Lung (tissue), 12 donors: ENCODE results near the gene ARHGDIB. TPM values are rescaled to one million over a fixed set of nuclear protein-coding genes. Genes with fewer than 3 reads are reported as not detected.

Experiments used
- ATAC-seq: fragments of 200-7000 bp; cut with Tn5 transposase; one replicate; pipeline ENCODE4 v1.9.1; 2020; ENCODE audit warnings: moderate number of reproducible peaks; ENCODE audit not compliant: insufficient read depth, low FRiP score
- DNase-seq, 3 donors: peaks; one replicate each; pipeline ENCODE4 v3.0.0-alpha.2; 2013 to 2017
- H3K27ac ChIP-seq, 2 donors: one replicate each; pipeline ENCODE4 v1.5.1; 2013; ENCODE audit warnings: mild to moderate bottlenecking in 2 of 2, moderate library complexity in 2 of 2, control low read depth in 1 of 2, inconsistent platforms in 1 of 2, low read depth in 1 of 2, low read length in 1 of 2
- H3K27me3 ChIP-seq, 3 donors: one replicate each; pipeline ENCODE4 v1.5.1; 2013; ENCODE audit warnings: low read length in 2 of 3; ENCODE audit not compliant: control insufficient read depth in 3 of 3, insufficient read depth in 3 of 3
- H3K36me3 ChIP-seq, 4 donors: one replicate each; pipeline ENCODE4 v1.5.1; 2013; ENCODE audit warnings: low read length in 4 of 4, mild to moderate bottlenecking in 1 of 4, moderate library complexity in 1 of 4; ENCODE audit not compliant: control insufficient read depth in 4 of 4, insufficient read depth in 4 of 4
- H3K4me1 ChIP-seq, 5 donors: one replicate each; pipeline ENCODE4 v1.5.1; 2013; ENCODE audit warnings: low read length in 5 of 5, mild to moderate bottlenecking in 2 of 5, moderate library complexity in 1 of 5; ENCODE audit not compliant: control insufficient read depth in 5 of 5, insufficient read depth in 5 of 5
- H3K4me3 ChIP-seq: one replicate; pipeline ENCODE4 v1.5.1; 2013; ENCODE audit warnings: mild to moderate bottlenecking, control low read depth, moderate library complexity
- H3K9ac ChIP-seq, 2 donors: one replicate each; pipeline ENCODE4 v1.5.1; 2013; ENCODE audit warnings: low read length in 2 of 2, control low read depth in 1 of 2; ENCODE audit not compliant: insufficient read depth in 1 of 2
- H3K9me3 ChIP-seq, 4 donors: one replicate each; pipeline ENCODE4 v1.5.1; 2013; ENCODE audit warnings: low read length in 3 of 4, mild to moderate bottlenecking in 1 of 4, moderate library complexity in 1 of 4; ENCODE audit not compliant: control insufficient read depth in 4 of 4, insufficient read depth in 3 of 4
- WGBS, 2 donors: extraction: QIAGEN DNeasy Blood & Tissue Kit; methylation state at CpG; one replicate each; pipeline ENCODE4 v1.1.7; 2013; 5-methylcytosine and 5-hydroxymethylcytosine counted together
- polyA plus RNA-seq, 2 donors: library from polyadenylated mRNA; stranded (reverse); fragments of 200-250 nt; gene quantifications; one replicate each; pipeline ENCODE4 v1.2.1, GENCODE V29; 2013
- total RNA-seq, 2 donors: library from RNA; depleted of rRNA in 1 of 2; stranded (reverse); fragments of >200 nt in 1 of 2; gene quantifications; one replicate each; pipeline ENCODE4 v1.2.1, GENCODE V29; 2014 to 2021
- TF ChIP-seq, protein P1 (sequence below): IDR thresholded peaks from 2 replicates; pipeline ENCODE4 v1.5.1; 2012; ENCODE audit warnings: mild to moderate bottlenecking; ENCODE audit errors: control extremely low read depth, extremely low read depth
- donor health status: control.
- donor health status: control.
- donor health status: Bipolar disorder and iron deficiency.
- donor health status: healthy.
- donor health status: DM: yes; HTN: yes; CAD: no.

The ARHGDIB gene
- total and polyA plus RNA-seq, 4 donors, result 66.5 to 597 (median 259) TPM

DNA sequence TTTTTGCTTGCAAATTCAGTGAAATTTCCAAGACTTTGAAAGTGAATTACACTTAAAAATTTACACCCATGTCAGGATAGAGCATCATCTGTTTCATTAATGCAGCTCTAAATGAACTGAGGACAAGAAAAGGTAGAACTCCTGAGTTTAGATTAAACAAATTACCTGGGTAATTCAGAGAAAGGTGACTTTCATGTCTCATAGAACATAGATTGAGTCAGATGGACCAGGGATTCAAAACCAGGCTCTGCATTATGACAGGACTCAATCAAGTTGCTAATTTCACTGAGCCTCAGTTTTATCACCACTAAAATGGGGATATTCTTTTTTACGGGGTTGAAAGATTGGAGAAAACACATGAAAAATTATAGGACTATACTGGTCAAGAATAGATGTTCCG lies 4.5 kb downstream of the ARHGDIB start:
- Histone ChIP-seq H3K9ac (no peak overlapping the region), H3K36me3 (no peaks in the 10 kb centered on the region), H3K9me3 (no peaks in the 10 kb centered on the region), H3K27me3 (no peaks in the 10 kb centered on the region), H3K27ac (peak overlapping the region in 1 of 2 donors; percentile 23), H3K4me1 (peaks cover 0 to 11% (median 3%) of the 10 kb centered on the region in 5 donors), H3K4me3 (no peak overlapping the region)
- TF ChIP-seq, protein P1, sequence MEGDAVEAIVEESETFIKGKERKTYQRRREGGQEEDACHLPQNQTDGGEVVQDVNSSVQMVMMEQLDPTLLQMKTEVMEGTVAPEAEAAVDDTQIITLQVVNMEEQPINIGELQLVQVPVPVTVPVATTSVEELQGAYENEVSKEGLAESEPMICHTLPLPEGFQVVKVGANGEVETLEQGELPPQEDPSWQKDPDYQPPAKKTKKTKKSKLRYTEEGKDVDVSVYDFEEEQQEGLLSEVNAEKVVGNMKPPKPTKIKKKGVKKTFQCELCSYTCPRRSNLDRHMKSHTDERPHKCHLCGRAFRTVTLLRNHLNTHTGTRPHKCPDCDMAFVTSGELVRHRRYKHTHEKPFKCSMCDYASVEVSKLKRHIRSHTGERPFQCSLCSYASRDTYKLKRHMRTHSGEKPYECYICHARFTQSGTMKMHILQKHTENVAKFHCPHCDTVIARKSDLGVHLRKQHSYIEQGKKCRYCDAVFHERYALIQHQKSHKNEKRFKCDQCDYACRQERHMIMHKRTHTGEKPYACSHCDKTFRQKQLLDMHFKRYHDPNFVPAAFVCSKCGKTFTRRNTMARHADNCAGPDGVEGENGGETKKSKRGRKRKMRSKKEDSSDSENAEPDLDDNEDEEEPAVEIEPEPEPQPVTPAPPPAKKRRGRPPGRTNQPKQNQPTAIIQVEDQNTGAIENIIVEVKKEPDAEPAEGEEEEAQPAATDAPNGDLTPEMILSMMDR, result no peak
- ATAC-seq (no peak), DNase-seq (no peak)
- 40 to 55% methylated on average over 2 of the region's 2 CpGs for WGBS, 2 donors

DNA sequence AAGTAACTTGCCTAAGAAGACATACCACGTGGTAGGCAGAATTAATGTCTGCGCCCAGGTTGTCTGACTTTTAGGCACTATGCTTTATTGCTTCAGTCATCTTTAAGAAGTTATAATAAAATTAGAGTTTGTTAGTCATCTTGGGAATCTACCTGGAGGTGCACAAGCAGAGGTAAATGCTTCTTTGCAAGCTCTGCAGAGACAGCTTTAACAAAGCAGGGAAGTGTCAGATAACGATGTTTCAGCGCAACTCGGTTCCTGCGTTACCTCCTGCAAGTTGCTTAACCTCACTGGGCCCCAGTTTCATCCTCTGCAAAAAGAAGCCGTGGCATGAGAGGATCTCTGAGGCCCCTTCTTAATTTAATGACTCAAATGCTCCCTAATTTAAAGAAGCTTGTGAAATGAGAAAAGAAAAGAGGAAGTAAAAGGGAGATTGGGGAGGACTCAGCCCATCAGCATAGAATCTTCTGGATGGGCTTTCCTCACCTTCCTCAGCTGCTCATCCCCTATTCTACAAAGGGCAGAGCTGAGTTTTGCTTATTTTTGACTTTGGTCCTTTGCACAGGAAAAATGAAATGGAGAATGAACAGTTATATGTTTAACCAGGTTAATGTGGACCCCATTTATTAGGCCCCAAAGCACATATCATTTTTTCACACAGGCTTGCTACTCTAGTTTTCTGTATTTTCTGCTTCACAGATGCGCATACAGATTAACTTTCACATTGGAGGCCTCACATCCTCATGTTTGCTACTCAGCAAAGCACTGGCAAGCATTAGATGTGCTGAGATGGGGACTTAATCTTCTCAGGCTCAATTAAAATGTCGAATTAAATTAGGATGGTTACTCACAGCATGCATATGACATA lies 5.1 kb downstream of the ARHGDIB start:
- no peak overlapping the region for H3K9ac ChIP-seq
- H3K27ac ChIP-seq, result peak overlapping the region; percentile 15 to 36
- H3K27me3 ChIP-seq, result no peaks in the 10 kb centered on the region
- TF ChIP-seq, protein P1, result no peak
- 43 to 51% methylated on average over 9 of the region's 9 CpGs for WGBS, 2 donors
- DNase-seq (no peak), ATAC-seq (no peak)
- no peak overlapping the region for H3K4me3 ChIP-seq
- H3K9me3 ChIP-seq, result no peaks in the 10 kb centered on the region
- peaks cover 0 to 17% (median 0%) of the 10 kb centered on the region in 5 donors for H3K4me1 ChIP-seq
- no peaks in the 10 kb centered on the region for H3K36me3 ChIP-seq

DNA sequence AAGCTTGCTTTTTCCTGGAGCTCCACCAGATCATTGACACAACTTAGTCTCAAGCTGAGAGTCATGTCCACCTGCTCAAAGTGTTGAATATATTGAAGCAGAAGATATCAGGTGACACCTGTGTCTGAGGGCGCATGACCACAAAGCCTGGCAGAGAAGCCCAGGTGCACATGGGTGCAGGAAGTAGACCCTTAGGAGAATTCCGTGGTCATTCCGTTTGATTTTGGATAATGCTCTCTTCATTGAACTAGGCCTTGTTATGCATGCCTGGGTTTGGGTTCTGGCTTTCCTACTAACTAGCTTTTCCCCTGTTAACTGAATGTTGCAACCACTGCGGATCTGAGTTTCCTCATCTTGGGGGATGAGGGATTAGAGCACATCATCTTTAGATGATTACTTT lies 7.1 kb downstream of the ARHGDIB start:
- Histone ChIP-seq H3K4me3 (no peak overlapping the region), H3K36me3 (peaks cover 0 to 2% (median 0%) of the 10 kb centered on the region in 4 donors), H3K4me1 (peaks cover 0 to 26% (median 1%) of the 10 kb centered on the region in 5 donors), H3K9me3 (no peaks in the 10 kb centered on the region), H3K27me3 (no peaks in the 10 kb centered on the region), H3K9ac (no peak overlapping the region), H3K27ac (no peak overlapping the region)
- DNase-seq, result no peak
- TF ChIP-seq, protein P1, result no peak
- WGBS, 2 donors, result 43 to 66% methylated on average over 4 of the region's 4 CpGs
- ATAC-seq, result no peak
